Osteoblast (primary cell): Measurements from ENCODE around the gene GPATCH1. TPM values are rescaled to one million over a fixed set of nuclear protein-coding genes. Genes with fewer than 3 reads are reported as not detected.

Source experiments
- DNase-seq: peaks from one replicate; pipeline ENCODE4 v3.0.0; 2011; ENCODE audit warnings: low spot score, mixed read lengths; ENCODE audit not compliant: insufficient read length; ENCODE audit errors: missing footprints
- H2AFZ ChIP-seq: 2 replicates; pipeline ENCODE4 v1.6.0; 2011; ENCODE audit warnings: mild to moderate bottlenecking, low read length
- H3K27ac ChIP-seq: 2 replicates; pipeline ENCODE4 v1.5.1; 2011; ENCODE audit warnings: mild to moderate bottlenecking, low read depth, low read length, moderate library complexity
- H3K27me3 ChIP-seq: 2 replicates; pipeline ENCODE4 v1.6.0; 2012; ENCODE audit warnings: mild to moderate bottlenecking, control low read depth, inconsistent platforms, low read length, moderate library complexity; ENCODE audit not compliant: insufficient read depth
- H3K36me3 ChIP-seq: 2 replicates; pipeline ENCODE4 v1.5.1; 2011; ENCODE audit warnings: mild to moderate bottlenecking, low read length, control low read depth, moderate library complexity; ENCODE audit not compliant: insufficient read depth
- H3K4me1 ChIP-seq: 2 replicates; pipeline ENCODE4 v1.5.1; 2011; ENCODE audit warnings: mild to moderate bottlenecking, low read length, control low read depth, moderate library complexity; ENCODE audit not compliant: insufficient read depth
- H3K4me2 ChIP-seq: 2 replicates; pipeline ENCODE4 v1.6.0; 2011; ENCODE audit warnings: mild to moderate bottlenecking, low read length; ENCODE audit not compliant: insufficient read depth
- H3K4me3 ChIP-seq: fragments of 200-600 bp; sonication (generic); 3 replicates; pipeline ENCODE4 v1.5.1; 2012; ENCODE audit warnings: mild to moderate bottlenecking, low read length, inconsistent platforms; ENCODE audit not compliant: insufficient read depth
- H3K79me2 ChIP-seq: 2 replicates; pipeline ENCODE4 v1.6.0; 2012; ENCODE audit warnings: mild to moderate bottlenecking, low read length, control low read depth, inconsistent platforms; ENCODE audit not compliant: insufficient read depth
- H3K9me3 ChIP-seq: 2 replicates; pipeline ENCODE4 v1.5.1; 2011; ENCODE audit warnings: low read depth, low read length, control low read depth
- H4K20me1 ChIP-seq: 2 replicates; pipeline ENCODE4 v1.6.0; 2012; ENCODE audit warnings: mild to moderate bottlenecking, low read length, control low read depth; ENCODE audit not compliant: insufficient read depth
- total RNA-seq: library from RNA; depleted of rRNA; stranded (reverse); fragments of >200 nt; gene quantifications from 2 replicates; pipeline ENCODE4 v1.2.3, GENCODE V29; 2012
- TF ChIP-seq, protein P1 (sequence below): IDR thresholded peaks from 2 replicates; pipeline ENCODE4 v1.5.1; 2011; ENCODE audit warnings: mild to moderate bottlenecking, low read depth, low read length, moderate library complexity; ENCODE audit errors: extremely low read depth

GPATCH1 gene
- total RNA-seq, 1 donor: 6.2 TPM

DNA sequence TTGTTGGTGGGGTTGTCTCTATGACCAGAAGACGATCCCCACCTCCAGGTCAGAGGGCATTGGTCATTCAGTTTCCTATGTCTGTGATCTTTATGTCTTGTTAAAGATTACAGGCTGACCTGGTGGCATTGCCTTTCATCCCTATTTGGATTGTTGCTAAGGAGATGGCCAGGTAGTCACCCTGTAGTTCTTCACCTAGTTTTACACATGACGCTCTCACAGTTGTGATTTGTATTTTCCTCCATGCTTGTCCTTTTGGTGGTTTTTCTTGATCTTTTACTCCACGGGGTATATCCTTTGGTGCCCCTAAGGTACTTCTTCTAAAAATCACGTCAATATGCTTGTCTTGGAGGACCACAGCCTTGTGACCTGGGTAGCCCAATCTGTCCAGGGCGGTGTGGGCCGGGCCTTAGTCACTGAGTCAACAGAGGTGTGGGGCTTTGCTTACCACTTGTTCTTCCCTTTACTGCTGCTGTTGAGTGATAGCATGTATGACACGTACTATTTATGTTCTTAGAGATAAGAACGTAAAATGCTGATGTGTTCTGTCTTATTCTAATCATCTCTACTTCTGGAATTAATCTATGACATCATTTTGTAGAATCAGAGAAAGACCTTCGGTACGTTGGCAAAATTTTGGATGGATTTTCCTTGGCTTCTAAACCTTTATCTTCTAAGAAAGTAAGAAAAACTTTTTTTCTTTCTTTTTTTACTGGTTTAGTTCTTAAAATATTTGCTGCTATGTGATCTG lies 20.1 kb downstream of the GPATCH1 start:
- Histone ChIP-seq H3K79me2 (no peaks in the 10 kb centered on the region), H3K27ac (no peak overlapping the region), H3K27me3 (no peaks in the 10 kb centered on the region), H3K36me3 (peaks cover 45% of the 10 kb centered on the region), H3K4me3 (no peak overlapping the region), H4K20me1 (no peaks in the 10 kb centered on the region), H2AFZ (no peak overlapping the region), H3K9me3 (no peaks in the 10 kb centered on the region), H3K4me2 (no peak overlapping the region), H3K4me1 (no peaks in the 10 kb centered on the region)
- TF ChIP-seq, protein P1, sequence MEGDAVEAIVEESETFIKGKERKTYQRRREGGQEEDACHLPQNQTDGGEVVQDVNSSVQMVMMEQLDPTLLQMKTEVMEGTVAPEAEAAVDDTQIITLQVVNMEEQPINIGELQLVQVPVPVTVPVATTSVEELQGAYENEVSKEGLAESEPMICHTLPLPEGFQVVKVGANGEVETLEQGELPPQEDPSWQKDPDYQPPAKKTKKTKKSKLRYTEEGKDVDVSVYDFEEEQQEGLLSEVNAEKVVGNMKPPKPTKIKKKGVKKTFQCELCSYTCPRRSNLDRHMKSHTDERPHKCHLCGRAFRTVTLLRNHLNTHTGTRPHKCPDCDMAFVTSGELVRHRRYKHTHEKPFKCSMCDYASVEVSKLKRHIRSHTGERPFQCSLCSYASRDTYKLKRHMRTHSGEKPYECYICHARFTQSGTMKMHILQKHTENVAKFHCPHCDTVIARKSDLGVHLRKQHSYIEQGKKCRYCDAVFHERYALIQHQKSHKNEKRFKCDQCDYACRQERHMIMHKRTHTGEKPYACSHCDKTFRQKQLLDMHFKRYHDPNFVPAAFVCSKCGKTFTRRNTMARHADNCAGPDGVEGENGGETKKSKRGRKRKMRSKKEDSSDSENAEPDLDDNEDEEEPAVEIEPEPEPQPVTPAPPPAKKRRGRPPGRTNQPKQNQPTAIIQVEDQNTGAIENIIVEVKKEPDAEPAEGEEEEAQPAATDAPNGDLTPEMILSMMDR: no peak
- no peak for DNase-seq

DNA sequence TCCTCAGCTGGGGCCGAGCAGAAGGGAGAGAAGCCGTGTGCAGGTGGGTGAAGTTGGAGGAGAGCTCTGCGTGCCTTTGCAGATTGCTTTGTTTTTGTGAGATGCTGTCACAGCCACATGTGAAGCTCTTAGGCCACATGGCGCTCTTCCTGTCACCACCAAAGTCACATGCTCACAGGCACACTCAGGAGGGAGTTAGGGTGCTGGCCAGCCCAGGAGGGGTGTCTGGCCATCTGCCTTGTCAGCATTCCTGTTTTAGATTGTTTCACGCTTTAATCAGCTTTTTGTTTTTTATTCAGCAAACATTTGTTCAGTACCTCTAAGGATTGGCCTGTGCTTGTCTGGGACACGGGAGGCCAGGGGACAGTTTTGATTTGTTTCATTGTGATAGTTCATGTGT lies 21.9 kb downstream of the GPATCH1 start:
- no peaks in the 10 kb centered on the region for H3K9me3 ChIP-seq
- peaks cover 42% of the 10 kb centered on the region for H3K36me3 ChIP-seq
- H3K4me1 ChIP-seq: no peaks in the 10 kb centered on the region
- no peak overlapping the region for H2AFZ ChIP-seq
- H3K27me3 ChIP-seq: no peaks in the 10 kb centered on the region
- H3K27ac ChIP-seq: no peak overlapping the region
- H3K4me2 ChIP-seq: no peak overlapping the region
- DNase-seq: no peak
- no peak overlapping the region for H3K4me3 ChIP-seq
- no peaks in the 10 kb centered on the region for H3K79me2 ChIP-seq
- no peaks in the 10 kb centered on the region for H4K20me1 ChIP-seq
- TF ChIP-seq, protein P1: no peak

DNA sequence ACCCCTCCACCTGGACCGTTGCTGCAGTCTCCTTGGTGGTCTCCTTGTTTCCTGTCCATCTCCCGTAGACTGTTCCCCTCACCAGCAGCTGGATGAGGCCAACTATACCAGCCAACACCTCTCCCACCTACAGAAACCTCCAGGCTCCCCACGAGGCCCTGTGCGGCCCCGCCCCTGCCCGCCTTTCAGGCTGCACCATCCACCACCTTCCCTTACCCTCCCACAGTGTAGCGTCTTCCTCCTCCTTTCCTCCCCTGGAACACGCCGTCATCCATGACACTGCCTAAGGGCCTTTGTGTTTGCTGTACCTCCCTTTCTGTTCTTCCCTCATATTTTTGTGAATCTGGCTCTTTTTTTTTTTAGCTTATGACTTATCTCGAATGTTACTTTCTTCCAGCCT lies 27.2 kb downstream of the GPATCH1 start:
- Histone ChIP-seq H2AFZ (no peak overlapping the region), H3K4me3 (no peak overlapping the region), H3K27ac (no peak overlapping the region), H3K36me3 (peaks cover 41% of the 10 kb centered on the region), H3K4me2 (no peak overlapping the region), H4K20me1 (no peaks in the 10 kb centered on the region), H3K4me1 (peaks cover 6% of the 10 kb centered on the region), H3K9me3 (no peaks in the 10 kb centered on the region), H3K79me2 (no peaks in the 10 kb centered on the region), H3K27me3 (no peaks in the 10 kb centered on the region)
- TF ChIP-seq, protein P1: no peak
- no peak for DNase-seq

DNA sequence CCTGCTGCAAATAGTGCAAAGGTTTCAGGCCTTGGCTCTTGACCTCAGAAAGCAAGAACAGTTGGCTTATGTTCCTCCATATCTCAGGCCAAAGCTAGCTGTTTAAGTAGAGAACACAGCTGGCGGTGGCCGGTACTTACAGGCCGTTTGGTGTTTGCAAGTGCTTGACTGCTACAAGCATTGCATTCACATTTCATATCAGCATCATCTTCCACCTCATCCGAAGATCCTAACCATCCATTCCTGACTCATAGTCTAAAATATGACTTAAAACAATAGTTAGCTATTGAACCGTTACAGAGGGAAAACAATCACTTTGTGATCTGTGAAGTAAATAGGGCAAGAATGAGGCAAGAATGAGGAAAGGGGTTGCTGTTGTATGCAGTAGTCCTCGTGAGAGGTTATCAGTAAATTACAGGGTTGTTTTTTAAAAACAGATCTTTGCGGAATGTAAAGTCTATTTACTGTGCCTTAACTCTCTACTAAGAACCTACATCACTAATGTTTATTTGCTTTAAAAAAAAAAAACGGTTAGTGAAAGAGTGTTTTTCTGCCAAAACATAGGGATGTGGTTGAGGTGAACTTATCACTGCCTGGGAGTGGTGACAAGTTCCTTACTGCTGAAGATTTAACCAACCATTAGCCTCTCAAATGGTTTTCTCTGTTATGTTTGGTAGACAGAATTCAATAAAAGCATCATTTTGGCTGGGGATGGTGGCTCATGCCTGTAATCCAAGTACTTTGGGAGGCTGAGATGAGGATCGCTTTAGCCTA lies 29.3 kb downstream of the GPATCH1 start:
- TF ChIP-seq, protein P1: no peak
- no peaks in the 10 kb centered on the region for H3K79me2 ChIP-seq
- no peaks in the 10 kb centered on the region for H3K27me3 ChIP-seq
- H3K4me1 ChIP-seq: peaks cover 6% of the 10 kb centered on the region
- no peak overlapping the region for H3K4me2 ChIP-seq
- no peaks in the 10 kb centered on the region for H4K20me1 ChIP-seq
- peak; percentile 81 for DNase-seq
- H2AFZ ChIP-seq: no peak overlapping the region
- no peaks in the 10 kb centered on the region for H3K9me3 ChIP-seq
- H3K4me3 ChIP-seq: no peak overlapping the region
- H3K36me3 ChIP-seq: peaks cover 50% of the 10 kb centered on the region
- H3K27ac ChIP-seq: peak overlapping the region; percentile 70
